GM19328 (cell line): ENCODE data around the gene CMTR1.
A peak's percentile ranks its signal among the peaks of the same experiment; 100 is the strongest.
"Not testable (repeated sequence)": the region's sequence is repeated elsewhere in the genome, so short reads cannot be mapped to it uniquely, and the experiment has no call there.

ENCODE experiments used
- ATAC-seq: cut with Tn5 transposase; IDR thresholded peaks from one replicate; pipeline ENCODE4 v1.9.1; 2021; ENCODE audit warnings: mild to moderate bottlenecking, moderate library complexity; ENCODE audit not compliant: unreplicated experiment

The CMTR1 gene

GRCh38 chr6:37432916-37433656, at the start of gene CMTR1:
TSS of gene CMTR1 (plus strand) at chr6:37433221. CDS start at chr6:37435630, 2,409 bp downstream.
- peak; percentile 88 for ATAC-seq

GRCh38 chr6:37388578-37388977, 44.4 kb upstream of the CMTR1 start:
- no peak for ATAC-seq

GRCh38 chr6:37389857-37390256, 43.2 kb upstream of the CMTR1 start:
- no peak for ATAC-seq

GRCh38 chr6:37391120-37391519, 41.9 kb upstream of the CMTR1 start:
- no peak for ATAC-seq

GRCh38 chr6:37392821-37393220, 40.2 kb upstream of the CMTR1 start:
- no peak for ATAC-seq

- no peak for ATAC-seq
Measured at GRCh38 chr6:37393381-37393929, 39.6 kb upstream of the CMTR1 start.

- ATAC-seq = no peak
Measured at GRCh38 chr6:37396571-37397180, 36.3 kb upstream of the CMTR1 start.

GRCh38 chr6:37399131-37399530, 33.9 kb upstream of the CMTR1 start:
- ATAC-seq = no peak

- no peak for ATAC-seq
Measured at GRCh38 chr6:37399795-37400490, 33.1 kb upstream of the CMTR1 start.

GRCh38 chr6:37401658-37402057, 31.4 kb upstream of the CMTR1 start:
- ATAC-seq = not testable (repeated sequence)

- ATAC-seq = no peak
Measured at GRCh38 chr6:37406726-37407341, 26.2 kb upstream of the CMTR1 start.

- ATAC-seq = no peak
Measured at GRCh38 chr6:37407948-37408347, 25.1 kb upstream of the CMTR1 start.

- no peak for ATAC-seq
Measured at GRCh38 chr6:37409501-37409900, 23.5 kb upstream of the CMTR1 start.

- ATAC-seq = no peak
Measured at GRCh38 chr6:37417393-37417792, 15.6 kb upstream of the CMTR1 start.

GRCh38 chr6:37418722-37419121, 14.3 kb upstream of the CMTR1 start:
- no peak for ATAC-seq

GRCh38 chr6:37426058-37426944, 6.7 kb upstream of the CMTR1 start:
- ATAC-seq = no peak

- no peak for ATAC-seq
Measured at GRCh38 chr6:37426945-37427510, 6.0 kb upstream of the CMTR1 start.

- no peak for ATAC-seq
Measured at GRCh38 chr6:37429352-37429750, 3.7 kb upstream of the CMTR1 start.

GRCh38 chr6:37432590-37432915, 468 bp upstream of the CMTR1 start:
- peak; percentile 7 for ATAC-seq

- ATAC-seq = peak; percentile 7
Measured at GRCh38 chr6:37433657-37434271, 743 bp downstream of the CMTR1 start.
